Amniotic stem cell (primary cell): Measurements from ENCODE around the gene CISH.
A peak's percentile ranks its signal among the peaks of the same experiment; 100 is the strongest.

Experiments
- DNase-seq: peaks from one replicate; lab custom pipeline; 2025; lab: John Stamatoyannopoulos, UW

The CISH gene

GRCh38 chr3:50612970-50613846 lies 1.6 kb upstream of the CISH start:
- no peak for DNase-seq

- DNase-seq = no peak
Measured at GRCh38 chr3:50612234-50612882, 784 bp upstream of the CISH start.

- DNase-seq = no peak
Measured at GRCh38 chr3:50610992-50611463, 546 bp downstream of the CISH start.

- no peak for DNase-seq
Measured at GRCh38 chr3:50610181-50610971, 1.2 kb downstream of the CISH start.

GRCh38 chr3:50609763-50610085 lies 1.9 kb downstream of the CISH start:
- DNase-seq = no peak

GRCh38 chr3:50609071-50609762 lies 2.4 kb downstream of the CISH start:
- DNase-seq = no peak

GRCh38 chr3:50608278-50608677 lies 3.3 kb downstream of the CISH start:
- no peak for DNase-seq

- DNase-seq = no peak
Measured at GRCh38 chr3:50607271-50608091, 4.1 kb downstream of the CISH start.

GRCh38 chr3:50606596-50606995 lies 5.0 kb downstream of the CISH start:
- no peak for DNase-seq

- no peak for DNase-seq
Measured at GRCh38 chr3:50605901-50606326, 5.7 kb downstream of the CISH start.

- no peak for DNase-seq
Measured at GRCh38 chr3:50604628-50605588, 6.7 kb downstream of the CISH start.

GRCh38 chr3:50604110-50604621 lies 7.4 kb downstream of the CISH start:
- DNase-seq = no peak

- no peak for DNase-seq
Measured at GRCh38 chr3:50603261-50604109, 8.1 kb downstream of the CISH start.

- no peak for DNase-seq
Measured at GRCh38 chr3:50602595-50603191, 8.9 kb downstream of the CISH start.

GRCh38 chr3:50600841-50601591 lies 10.6 kb downstream of the CISH start:
- DNase-seq = peak; percentile 16

- no peak for DNase-seq
Measured at GRCh38 chr3:50600141-50600753, 11.3 kb downstream of the CISH start.

GRCh38 chr3:50599716-50600118 lies 11.9 kb downstream of the CISH start:
- no peak for DNase-seq
